K562 (cell line): ENCODE results near the gene CCDC87. TPM values are rescaled to one million over a fixed set of nuclear protein-coding genes. Genes with fewer than 3 reads are reported as not detected.

Source experiments
- AFF4 ChIP-seq: sonication (generic); formaldehyde crosslinking; IDR thresholded peaks from 2 replicates; pipeline ENCODE4 v1.8.0; 2023; ENCODE audit warnings: mild to moderate bottlenecking, missing genetic modification reagents
- ARID4B ChIP-seq: sonication (generic); formaldehyde crosslinking; IDR thresholded peaks from 2 replicates; pipeline ENCODE4 v1.8.0; 2022; ENCODE audit warnings: mild to moderate bottlenecking, missing genetic modification reagents
- CAMTA2 ChIP-seq: fragments of 250-450 bp; sonication (Bioruptor Pico); conservative IDR thresholded peaks from 2 replicates; pipeline ENCODE4 v1.5.1; 2022
- ETV1 ChIP-seq: fragments of 450-650 bp; conservative IDR thresholded peaks from 2 replicates; pipeline ENCODE4 v1.6.1; 2016; ENCODE audit warnings: missing genetic modification characterization, control low read depth, low read depth, missing compliant biosample characterization
- GATAD2A ChIP-seq: fragments of 450-650 bp; IDR thresholded peaks from 2 replicates; pipeline ENCODE4 v1.6.1; 2017
- HES1 ChIP-seq: fragments of 450-650 bp; IDR thresholded peaks from 2 replicates; pipeline ENCODE4 v1.6.1; 2016; ENCODE audit warnings: low read depth, mild to moderate bottlenecking, moderate library complexity
- HOMEZ ChIP-seq: fragments of 250-450 bp; sonication (Bioruptor Pico); IDR thresholded peaks from 2 replicates; pipeline ENCODE4 v1.4.0; 2020; ENCODE audit warnings: mild to moderate bottlenecking, moderate library complexity
- KLF1 ChIP-seq: fragments of 450-650 bp; IDR thresholded peaks from 2 replicates; pipeline ENCODE4 v1.6.1; 2016; ENCODE audit warnings: missing genetic modification characterization, missing compliant biosample characterization
- MNT ChIP-seq, 2 experiments: fragments of 450-650 bp; conservative IDR thresholded peaks; 2 replicates each; pipeline ENCODE4 v1.6.1; 2017; ENCODE audit warnings: mild to moderate bottlenecking in 2 of 2, moderate library complexity in 2 of 2
- NFE2 ChIP-seq: IDR thresholded peaks from 2 replicates; pipeline ENCODE4 v1.6.1; 2014; ENCODE audit warnings: antibody characterized with exemption, low read depth
- NRF1 ChIP-seq, 2 experiments: fragments of 450-650 bp; IDR thresholded peaks in 1 of 2; conservative IDR thresholded peaks in 1 of 2; 2 replicates each; pipeline ENCODE4 v1.6.1; 2014; ENCODE audit warnings: mild to moderate bottlenecking in 2 of 2
- PHB ChIP-seq: fragments of 250-450 bp; sonication (Bioruptor Pico); IDR thresholded peaks from 2 replicates; pipeline ENCODE4 v1.5.0; 2021
- TCF7 ChIP-seq: sonication (generic); IDR thresholded peaks from 2 replicates; pipeline ENCODE4 v1.6.1; 2016; ENCODE audit warnings: antibody characterized with exemption, borderline replicate concordance
- U2AF2 ChIP-seq: fragments of 200-400 bp; formaldehyde crosslinking; optimal IDR thresholded peaks from 2 replicates; pipeline ENCODE3; 2017; ENCODE audit warnings: low read depth, mild to moderate bottlenecking, low read length
- ZKSCAN3 ChIP-seq: fragments of 250-450 bp; sonication (Bioruptor Pico); IDR thresholded peaks from 2 replicates; pipeline ENCODE4 v1.4.0; 2020
- ZNF444 ChIP-seq: fragments of 250-450 bp; sonication (Bioruptor Pico); IDR thresholded peaks from 2 replicates; pipeline ENCODE4 v1.4.0; 2020; ENCODE audit warnings: mild to moderate bottlenecking, moderate library complexity
- ZNF445 ChIP-seq: fragments of 250-450 bp; sonication (Bioruptor Pico); IDR thresholded peaks from 2 replicates; pipeline ENCODE4 v1.4.0; 2020; ENCODE audit warnings: low read depth, mild to moderate bottlenecking, moderate library complexity
- ZNF699 ChIP-seq: fragments of 250-450 bp; sonication (Bioruptor Pico); IDR thresholded peaks from 2 replicates; pipeline ENCODE4 v1.8.0; 2021; ENCODE audit warnings: mild to moderate bottlenecking, moderate library complexity; ENCODE audit not compliant: insufficient replicate concordance
- polyA plus RNA-seq, 8 experiments: library from polyadenylated mRNA; depleted of rRNA in 4 of 8; stranded (reverse) in 5 of 8; unstranded in 3 of 8; fragments of >200 nt; fragmentation: Nextera tagmentation in 2 of 8; fragmentation: Illumina TruSeq in 1 of 8; extraction: Ambion mirVana in 2 of 8; extraction: Trizol in 1 of 8; gene quantifications; 2 replicates each; pipeline versions ENCODE4 v1.2.1 to v1.2.3, GENCODE V29; 2011 to 2014; ENCODE audit warnings: inconsistent platforms in 1 of 8, missing spikeins in 1 of 8
- total RNA-seq, 7 experiments: library from RNA; depleted of rRNA in 6 of 7; stranded (reverse); fragments of >200 nt in 6 of 7; fragmentation: Illumina TruSeq in 2 of 7; extraction: Trizol in 2 of 7; gene quantifications; 2 replicates each; pipeline versions ENCODE4 v1.2.1 to v1.2.3, GENCODE V29; 2011 to 2021; ENCODE audit warnings: low replicate concordance in 1 of 7

The CCDC87 gene
- total and polyA plus RNA-seq, 9 of the 15 experiments (the other 6 are each of a cell fraction or from before 2014, with no cell fraction given), result 0.03 to 0.44 (median 0.15) TPM; not detected in 1

- no peak for TF ChIP-seq PHB
- no peak for TF ChIP-seq ARID4B (CRISPR knock-in tag)
- TF ChIP-seq TCF7, result no peak
- no peak for TF ChIP-seq ETV1 (tag)
- no peak for TF ChIP-seq CAMTA2 (CRISPR knock-in tag)
- no peak for TF ChIP-seq ZNF699 (CRISPR knock-in tag)
- no peak for TF ChIP-seq KLF1
- TF ChIP-seq NRF1 (conservative IDR thresholded peaks at IDR 0.05 in 1 of 2, IDR thresholded peaks at IDR 0.05 in 1 of 2), result no peak
- no peak for TF ChIP-seq GATAD2A
- no peak for TF ChIP-seq MNT (conservative IDR thresholded peaks at IDR 0.05)
- no peak for TF ChIP-seq AFF4 (CRISPR knock-in tag)
- TF ChIP-seq NFE2, result no peak
- TF ChIP-seq ZNF445 (CRISPR knock-in tag), result 0 out of 2 replicates have a peak, but pooled peaks have one; percentile 39
- TF ChIP-seq U2AF2, result no peak
- TF ChIP-seq HOMEZ (CRISPR knock-in tag), result no peak
- no peak for TF ChIP-seq ZKSCAN3 (CRISPR knock-in tag)
- TF ChIP-seq HES1, result no peak
- 0 out of 2 replicates have a peak, but pooled peaks have one; percentile 34 for TF ChIP-seq ZNF444 (CRISPR knock-in tag)
Measured at GRCh38 chr11:66593303-66593635, 406 bp upstream of the CCDC87 start (continued).
